ENCODE data around the gene BCL7B.
"Not testable (repeated sequence)": the region's sequence is repeated elsewhere in the genome, so short reads cannot be mapped to it uniquely, and the experiment has no call there.

Gene BCL7B

GRCh38 chr7:73557108-73557396 is 438 bp downstream of the BCL7B start:
- H3K27ac ChIP-seq (ENCODE audit: low read depth, low read length), result peak overlapping the region; percentile 74
- peak overlapping the region; percentile 76 for H3K4me2 ChIP-seq (ENCODE audit: low read length)
- no peaks in the 10 kb centered on the region for H3K9me2 ChIP-seq (replicated peaks; ENCODE audit: control insufficient read depth, low read length)
- H3K27me3 ChIP-seq (ENCODE audit: control insufficient read depth, low read length), result peaks cover 3% of the 10 kb centered on the region; the same call in 1 of the 2 replicates
- peak overlapping the region; percentile 87 for H3K4me3 ChIP-seq (ENCODE audit: low read length)
- H3K36me3 ChIP-seq (ENCODE audit: control insufficient read depth, low read length), result peaks cover 40% of the 10 kb centered on the region
- no peak for TF ChIP-seq EZH2phosphoT487 (IDR thresholded peaks at IDR 0.05; ENCODE audit: borderline replicate concordance, low read length)
- no peak for TF ChIP-seq CTCF (IDR thresholded peaks at IDR 0.05; ENCODE audit: low read depth, low read length, poor library complexity, severe bottlenecking)
- peaks cover 8% of the 10 kb centered on the region; the same call in 1 of the 2 replicates for H4K20me1 ChIP-seq (ENCODE audit: control insufficient read depth, insufficient read depth, low read depth, low read length)
- peaks cover 10% of the 10 kb centered on the region; the same call in 1 of the 2 replicates for H3F3A ChIP-seq (ENCODE audit: control insufficient read depth, insufficient read depth)
- H3K79me2 ChIP-seq (ENCODE audit: control insufficient read depth, low read length), result peaks cover 50% of the 10 kb centered on the region
- no peaks in the 10 kb centered on the region for H3K9me3 ChIP-seq (ENCODE audit: control insufficient read depth, insufficient read depth, low read length)
- H3K4me1 ChIP-seq (ENCODE audit: control insufficient read depth, low read length), result peaks cover 37% of the 10 kb centered on the region

GRCh38 chr7:73556208-73557107 is 1.0 kb downstream of the BCL7B start:
- peaks cover 45% of the 10 kb centered on the region for H3K36me3 ChIP-seq (ENCODE audit: control insufficient read depth, low read length)
- peak overlapping the region; percentile 87 for H3K4me3 ChIP-seq (ENCODE audit: low read length)
- H3F3A ChIP-seq (ENCODE audit: control insufficient read depth, insufficient read depth), result peaks cover 10% of the 10 kb centered on the region; the same call in 1 of the 2 replicates
- peaks cover 8% of the 10 kb centered on the region; the same call in 1 of the 2 replicates for H4K20me1 ChIP-seq (ENCODE audit: control insufficient read depth, insufficient read depth, low read depth, low read length)
- no peaks in the 10 kb centered on the region for H3K9me2 ChIP-seq (replicated peaks; ENCODE audit: control insufficient read depth, low read length)
- peaks cover 33% of the 10 kb centered on the region for H3K4me1 ChIP-seq (ENCODE audit: control insufficient read depth, low read length)
- H3K4me2 ChIP-seq (ENCODE audit: low read length), result peak overlapping the region; percentile 76
- H3K79me2 ChIP-seq (ENCODE audit: control insufficient read depth, low read length), result peaks cover 55% of the 10 kb centered on the region
- no peaks in the 10 kb centered on the region for H3K9me3 ChIP-seq (ENCODE audit: control insufficient read depth, insufficient read depth, low read length)
- H3K27me3 ChIP-seq (ENCODE audit: control insufficient read depth, low read length), result peaks cover 3% of the 10 kb centered on the region; the same call in 1 of the 2 replicates
- H3K27ac ChIP-seq (ENCODE audit: low read depth, low read length), result peak overlapping the region; percentile 14
- no peak for TF ChIP-seq CTCF (IDR thresholded peaks at IDR 0.05; ENCODE audit: low read depth, low read length, poor library complexity, severe bottlenecking)
- TF ChIP-seq EZH2phosphoT487 (IDR thresholded peaks at IDR 0.05; ENCODE audit: borderline replicate concordance, low read length), result no peak

GRCh38 chr7:73555411-73555982 is 2.0 kb downstream of the BCL7B start:
- no peak for TF ChIP-seq CTCF (IDR thresholded peaks at IDR 0.05; ENCODE audit: low read depth, low read length, poor library complexity, severe bottlenecking)
- TF ChIP-seq EZH2phosphoT487 (IDR thresholded peaks at IDR 0.05; ENCODE audit: borderline replicate concordance, low read length), result no peak
- H3K27ac ChIP-seq (ENCODE audit: low read depth, low read length), result no peak overlapping the region
- H3F3A ChIP-seq (ENCODE audit: control insufficient read depth, insufficient read depth), result peaks cover 10% of the 10 kb centered on the region; the same call in 1 of the 2 replicates
- peaks cover 8% of the 10 kb centered on the region; the same call in 1 of the 2 replicates for H4K20me1 ChIP-seq (ENCODE audit: control insufficient read depth, insufficient read depth, low read depth, low read length)
- H3K4me1 ChIP-seq (ENCODE audit: control insufficient read depth, low read length), result peaks cover 31% of the 10 kb centered on the region
- peaks cover 53% of the 10 kb centered on the region for H3K36me3 ChIP-seq (ENCODE audit: control insufficient read depth, low read length)
- peak overlapping the region; percentile 87 for H3K4me3 ChIP-seq (ENCODE audit: low read length)
- no peaks in the 10 kb centered on the region for H3K9me2 ChIP-seq (replicated peaks; ENCODE audit: control insufficient read depth, low read length)
- H3K27me3 ChIP-seq (ENCODE audit: control insufficient read depth, low read length), result peaks cover 1% of the 10 kb centered on the region; the same call in 1 of the 2 replicates
- peak overlapping the region; percentile 76 for H3K4me2 ChIP-seq (ENCODE audit: low read length)
- peaks cover 62% of the 10 kb centered on the region for H3K79me2 ChIP-seq (ENCODE audit: control insufficient read depth, low read length)
- no peaks in the 10 kb centered on the region for H3K9me3 ChIP-seq (ENCODE audit: control insufficient read depth, insufficient read depth, low read length)

- not testable (repeated sequence) for H3K27me3 ChIP-seq (ENCODE audit: control insufficient read depth, low read length); H3K9me2 ChIP-seq (replicated peaks; ENCODE audit: control insufficient read depth, low read length); H3K27ac ChIP-seq (ENCODE audit: low read depth, low read length); H3F3A ChIP-seq (ENCODE audit: control insufficient read depth, insufficient read depth); H4K20me1 ChIP-seq (ENCODE audit: control insufficient read depth, insufficient read depth, low read depth, low read length); H3K4me2 ChIP-seq (ENCODE audit: low read length); H3K9me3 ChIP-seq (ENCODE audit: control insufficient read depth, insufficient read depth, low read length); H3K4me3 ChIP-seq (ENCODE audit: low read length); H3K4me1 ChIP-seq (ENCODE audit: control insufficient read depth, low read length)
- peaks cover 96% of the 10 kb centered on the region for H3K79me2 ChIP-seq (ENCODE audit: control insufficient read depth, low read length)
- peaks cover 83% of the 10 kb centered on the region for H3K36me3 ChIP-seq (ENCODE audit: control insufficient read depth, low read length)
These were observed 7.4 kb downstream of the BCL7B start for GRCh38 chr7:73550093-73550492.

Measured in DOHH2 (cell line).